ENCODE data around the gene PSAPL1.

PSAPL1 gene

DNA sequence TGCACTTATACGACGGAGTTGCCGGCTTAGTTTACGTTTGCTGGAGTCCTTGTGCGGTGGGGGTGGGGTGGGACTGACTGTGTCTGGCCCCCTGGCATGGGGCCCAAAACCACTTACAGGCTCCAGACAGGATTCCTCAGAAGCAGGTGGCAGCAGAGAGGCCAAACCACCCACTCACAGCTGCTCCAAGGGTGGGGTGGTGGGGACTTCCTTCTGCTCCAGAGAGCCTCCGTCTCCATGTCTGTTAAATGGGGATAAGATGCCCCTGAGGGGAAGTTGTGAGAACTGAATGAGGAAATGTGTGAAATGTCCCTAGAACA, 36.7 kb downstream of the PSAPL1 start:
- TF ChIP-seq, protein P1, sequence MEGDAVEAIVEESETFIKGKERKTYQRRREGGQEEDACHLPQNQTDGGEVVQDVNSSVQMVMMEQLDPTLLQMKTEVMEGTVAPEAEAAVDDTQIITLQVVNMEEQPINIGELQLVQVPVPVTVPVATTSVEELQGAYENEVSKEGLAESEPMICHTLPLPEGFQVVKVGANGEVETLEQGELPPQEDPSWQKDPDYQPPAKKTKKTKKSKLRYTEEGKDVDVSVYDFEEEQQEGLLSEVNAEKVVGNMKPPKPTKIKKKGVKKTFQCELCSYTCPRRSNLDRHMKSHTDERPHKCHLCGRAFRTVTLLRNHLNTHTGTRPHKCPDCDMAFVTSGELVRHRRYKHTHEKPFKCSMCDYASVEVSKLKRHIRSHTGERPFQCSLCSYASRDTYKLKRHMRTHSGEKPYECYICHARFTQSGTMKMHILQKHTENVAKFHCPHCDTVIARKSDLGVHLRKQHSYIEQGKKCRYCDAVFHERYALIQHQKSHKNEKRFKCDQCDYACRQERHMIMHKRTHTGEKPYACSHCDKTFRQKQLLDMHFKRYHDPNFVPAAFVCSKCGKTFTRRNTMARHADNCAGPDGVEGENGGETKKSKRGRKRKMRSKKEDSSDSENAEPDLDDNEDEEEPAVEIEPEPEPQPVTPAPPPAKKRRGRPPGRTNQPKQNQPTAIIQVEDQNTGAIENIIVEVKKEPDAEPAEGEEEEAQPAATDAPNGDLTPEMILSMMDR (IDR thresholded peaks at IDR 0.05; ENCODE audit: control extremely low read depth, extremely low read depth, low read depth, missing control alignments): no peak
- ChIA-PET CTCF (no interaction called here), POLR2A (no interaction called here)
- DNase-seq (ENCODE audit: extremely low spot score): no peak

DNA sequence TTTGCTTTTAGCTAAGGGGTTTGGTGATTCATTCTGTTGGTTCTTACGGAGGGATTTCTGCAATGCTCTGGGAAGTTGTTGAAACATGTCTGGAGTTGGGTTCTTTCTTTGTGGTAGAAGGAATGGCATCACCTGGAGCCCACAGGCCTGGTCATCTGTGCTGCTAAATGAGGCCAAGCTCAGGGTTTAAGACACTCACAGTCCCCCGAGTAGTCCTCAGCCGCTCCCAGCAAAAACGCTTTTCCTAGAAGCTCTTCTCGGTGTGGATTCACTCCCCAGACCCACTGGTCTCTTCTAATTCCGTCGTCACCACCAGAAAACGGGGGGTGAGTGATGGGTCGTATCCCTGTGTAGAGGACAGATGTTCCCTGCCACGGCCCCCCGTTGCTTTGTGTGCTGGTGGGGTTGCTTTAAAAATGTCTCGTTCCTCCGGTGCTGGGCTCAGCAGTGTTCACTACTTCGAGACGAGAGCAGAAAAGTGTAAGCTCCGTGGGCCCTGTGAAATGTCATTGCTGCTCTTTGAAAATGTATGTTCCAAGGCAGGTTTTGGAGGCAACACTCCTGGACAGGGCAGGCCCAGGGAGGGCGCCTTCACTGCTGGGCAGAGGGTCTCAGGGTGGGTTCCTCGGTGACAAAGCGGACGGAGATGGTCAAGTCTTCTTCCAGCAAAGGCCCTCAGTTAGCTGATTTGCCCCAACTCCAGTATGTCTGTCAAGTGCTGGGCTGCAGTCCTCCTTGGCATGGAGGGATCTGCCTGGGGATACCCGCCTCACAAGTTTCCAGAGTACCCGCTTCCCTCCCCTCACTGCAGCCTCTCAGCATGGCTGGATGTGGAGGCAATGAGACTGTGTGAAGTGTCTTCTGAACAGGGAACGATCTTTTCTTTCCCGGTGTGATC, 37.3 kb downstream of the PSAPL1 start:
- CTCF ChIA-PET: no interaction called here
- POLR2A ChIA-PET: no interaction called here
- DNase-seq (ENCODE audit: extremely low spot score): no peak
- TF ChIP-seq, protein P1 (IDR thresholded peaks at IDR 0.05; ENCODE audit: control extremely low read depth, extremely low read depth, low read depth, missing control alignments): no peak

DNA sequence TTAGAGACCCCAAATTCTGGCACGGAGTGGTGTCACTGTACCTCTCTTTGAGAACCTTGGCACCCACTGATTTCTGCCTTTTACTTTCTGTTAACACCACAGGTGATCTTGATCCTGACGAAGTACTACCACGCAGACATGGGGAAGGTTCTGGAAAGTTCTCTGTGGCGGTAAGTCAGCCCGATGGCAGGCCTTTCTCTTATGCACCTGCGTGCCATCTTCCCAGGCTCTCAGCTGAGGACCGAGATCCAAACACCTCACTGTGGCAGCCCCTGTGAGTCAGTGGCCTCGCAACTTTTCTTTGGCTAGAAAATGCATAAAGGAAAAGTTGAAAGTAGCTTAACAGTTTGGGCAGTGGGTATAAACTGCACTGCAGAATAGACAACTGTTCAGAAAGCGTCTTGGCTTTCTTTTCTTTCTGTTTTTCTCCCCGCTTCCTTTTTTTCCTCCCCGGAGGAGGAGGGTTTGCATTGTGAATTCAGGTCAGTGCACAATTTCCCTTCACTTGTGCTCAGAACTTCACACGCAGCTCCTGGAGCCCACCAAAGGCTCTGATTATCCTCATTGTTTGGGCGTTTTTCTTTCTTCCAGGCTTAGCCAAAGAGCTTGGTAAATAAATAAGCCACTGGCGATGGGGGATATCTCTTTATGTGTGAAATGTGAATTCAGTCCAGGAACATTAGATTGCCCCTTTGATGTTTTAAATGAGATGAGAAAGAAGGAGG, 38.4 kb downstream of the PSAPL1 start:
- POLR2A ChIA-PET: no interaction called here
- TF ChIP-seq, protein P1 (IDR thresholded peaks at IDR 0.05; ENCODE audit: control extremely low read depth, extremely low read depth, low read depth, missing control alignments): no peak
- no peak for DNase-seq (ENCODE audit: extremely low spot score)
- CTCF ChIA-PET: no interaction called here

- TF ChIP-seq, protein P1 (IDR thresholded peaks at IDR 0.05; ENCODE audit: control extremely low read depth, extremely low read depth, low read depth, missing control alignments): no peak
- POLR2A ChIA-PET: no interaction called here
- DNase-seq (ENCODE audit: extremely low spot score): no peak
- CTCF ChIA-PET: no interaction called here
These were observed 39.1 kb downstream of the PSAPL1 start for GRCh38 chr4:7395645-7396044.

DNA sequence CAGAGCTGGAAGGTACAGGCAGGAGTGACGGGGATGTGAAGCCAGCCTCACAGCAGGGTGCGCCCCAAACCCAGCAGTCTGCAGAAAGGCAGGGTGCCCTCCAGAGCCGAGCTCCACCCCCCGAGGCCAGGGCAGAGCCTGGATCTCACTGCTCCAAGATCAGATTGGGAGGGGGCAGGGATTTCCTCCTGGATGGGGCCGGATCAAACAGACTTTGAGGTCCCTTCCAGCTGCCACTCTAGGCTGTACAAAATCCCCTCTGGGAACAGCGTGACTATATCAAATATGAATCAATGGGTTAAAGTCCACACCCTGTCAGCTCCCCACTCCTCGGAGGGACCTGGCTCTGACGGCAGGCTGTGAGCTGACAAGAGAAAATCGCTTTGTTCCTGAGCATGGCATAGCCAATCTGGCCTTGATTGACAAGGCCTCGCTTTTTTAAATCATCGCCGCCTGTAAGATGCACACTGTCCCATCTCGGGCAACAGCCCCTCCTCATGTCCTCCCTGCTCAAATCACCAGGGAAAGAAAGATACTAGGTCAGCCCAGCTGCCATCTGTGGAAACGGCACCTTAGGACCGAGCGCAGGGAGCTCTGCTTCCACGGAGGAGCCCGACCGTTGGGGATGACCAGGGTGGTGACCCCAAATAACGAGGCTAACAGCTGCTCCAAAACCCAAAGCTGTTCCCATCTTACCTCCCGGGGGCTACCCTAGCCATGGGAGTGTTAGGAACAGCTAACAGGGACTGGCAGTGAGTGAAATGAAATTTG, 39.9 kb downstream of the PSAPL1 start:
- POLR2A ChIA-PET: no interaction called here
- TF ChIP-seq, protein P1 (IDR thresholded peaks at IDR 0.05; ENCODE audit: control extremely low read depth, extremely low read depth, low read depth, missing control alignments): no peak
- no peak for DNase-seq (ENCODE audit: extremely low spot score)
- CTCF ChIA-PET: interaction anchor here (1.0 kb wide), 1 partner anchor 10 kb away, joined by 3 read pairs; no protein-coding TSS in a partner anchor

All from GM10248 (cell line).